SIG-M5 treated with dmso at 0.1 percent for 504 hours (cell line): Measurements from ENCODE around the gene ALDH7A1.
"Not testable (repeated sequence)": the region's sequence is repeated elsewhere in the genome, so short reads cannot be mapped to it uniquely, and the experiment has no call there.

ENCODE experiments used
- DNase-seq: peaks from one replicate; lab custom pipeline; 2025; ENCODE audit not compliant: unreplicated experiment; lab: John Stamatoyannopoulos, UW

ALDH7A1 gene

GRCh38 chr5:126535856-126536545 is 59.0 kb downstream of the ALDH7A1 start:
- no peak for DNase-seq

- DNase-seq = no peak
Measured at GRCh38 chr5:126534553-126534952, 60.5 kb downstream of the ALDH7A1 start.

GRCh38 chr5:126531543-126532120 is 63.4 kb downstream of the ALDH7A1 start:
- no peak for DNase-seq

GRCh38 chr5:126527892-126528291 is 67.1 kb downstream of the ALDH7A1 start:
- DNase-seq = no peak

GRCh38 chr5:126527158-126527557 is 67.9 kb downstream of the ALDH7A1 start:
- DNase-seq = no peak

- DNase-seq = no peak
Measured at GRCh38 chr5:126526493-126526892, 68.5 kb downstream of the ALDH7A1 start.

- no peak for DNase-seq
Measured at GRCh38 chr5:126525630-126526245, 69.3 kb downstream of the ALDH7A1 start.

- no peak for DNase-seq
Measured at GRCh38 chr5:126523818-126524510, 71.1 kb downstream of the ALDH7A1 start.

- DNase-seq = no peak
Measured at GRCh38 chr5:126521130-126521529, 73.9 kb downstream of the ALDH7A1 start.

GRCh38 chr5:126520593-126520953 is 74.4 kb downstream of the ALDH7A1 start:
- DNase-seq = no peak

- DNase-seq = no peak
Measured at GRCh38 chr5:126519637-126520592, 75.1 kb downstream of the ALDH7A1 start.

GRCh38 chr5:126519223-126519622 is 75.8 kb downstream of the ALDH7A1 start:
- not testable (repeated sequence) for DNase-seq

GRCh38 chr5:126516852-126517251 is 78.2 kb downstream of the ALDH7A1 start:
- peak; percentile 17 for DNase-seq

- no peak for DNase-seq
Measured at GRCh38 chr5:126516133-126516532, 78.9 kb downstream of the ALDH7A1 start.

- DNase-seq = no peak
Measured at GRCh38 chr5:126515337-126515736, 79.7 kb downstream of the ALDH7A1 start.

GRCh38 chr5:126514558-126515141 is 80.4 kb downstream of the ALDH7A1 start:
- no peak for DNase-seq

GRCh38 chr5:126514131-126514557 is 80.9 kb downstream of the ALDH7A1 start:
- DNase-seq = no peak

- no peak for DNase-seq
Measured at GRCh38 chr5:126513703-126514102, 81.3 kb downstream of the ALDH7A1 start.

GRCh38 chr5:126513302-126513701 is 81.7 kb downstream of the ALDH7A1 start:
- DNase-seq = no peak

GRCh38 chr5:126512451-126512850 is 82.6 kb downstream of the ALDH7A1 start:
- no peak for DNase-seq
